Activated CD4-positive, alpha-beta T cell treated with anti-CD3 and anti-CD28 coated beads, Interleukin-2, Interleukin-6, amounts not matched to agents 100 ng/mL and 50 ng/mL, durations not matched to agents 16 hours and 8 hours (primary cell): Measurements from ENCODE around the gene CCP110.

Experiments
- DNase-seq: peaks from one replicate; pipeline ENCODE4 v3.0.0-alpha.2; 2020

Gene CCP110

GRCh38 chr16:19601083-19601976 is 77.6 kb downstream of the CCP110 start:
- DNase-seq, result peak; percentile 31
